Stimulated activated CD4-positive, alpha-beta T cell treated with anti-CD3 and anti-CD28 coated beads, Interleukin-1b, Interleukin-23, amount 100 ng/mL, for 1 hour (primary cell): Measurements from ENCODE around the gene ARHGAP12.
"Not testable (repeated sequence)": the region's sequence is repeated elsewhere in the genome, so short reads cannot be mapped to it uniquely, and the experiment has no call there.

Source experiments
- DNase-seq, 2 donors: peaks; one replicate each; pipeline ENCODE4 v3.0.0-alpha.2; 2020; ENCODE audit warnings: low read depth in 2 of 2

ARHGAP12 gene

DNA sequence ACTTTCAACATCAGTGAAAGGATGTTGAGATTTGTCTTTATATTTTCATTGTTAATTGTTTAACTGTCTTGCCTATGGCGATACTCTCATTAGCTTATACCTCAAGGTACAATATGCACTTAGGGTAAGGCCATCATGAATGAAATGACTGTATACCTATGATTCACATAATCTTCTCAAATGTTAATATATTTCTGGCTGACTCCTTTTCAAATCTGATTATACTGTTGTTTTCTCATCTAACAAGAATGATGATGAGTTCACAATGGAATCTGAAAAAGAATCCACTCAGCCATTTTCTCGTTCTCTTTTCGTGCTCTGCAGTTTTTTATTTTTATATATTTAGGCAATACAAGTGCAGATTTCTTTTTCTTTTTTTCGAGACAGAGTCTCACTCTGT lies 159.1 kb downstream of the ARHGAP12 start:
- DNase-seq = no peak

GRCh38 chr10:31768935-31769334 lies 159.7 kb downstream of the ARHGAP12 start:
- not testable (repeated sequence) for DNase-seq

GRCh38 chr10:31768467-31768866 lies 160.2 kb downstream of the ARHGAP12 start:
- no peak for DNase-seq

- no peak for DNase-seq
Measured at GRCh38 chr10:31765541-31765940, 163.1 kb downstream of the ARHGAP12 start.

- DNase-seq = no peak
Measured at GRCh38 chr10:31762316-31762715, 166.3 kb downstream of the ARHGAP12 start.

GRCh38 chr10:31761156-31761555 lies 167.5 kb downstream of the ARHGAP12 start:
- no peak for DNase-seq

GRCh38 chr10:31760674-31761081 lies 168.0 kb downstream of the ARHGAP12 start:
- no peak for DNase-seq

DNA sequence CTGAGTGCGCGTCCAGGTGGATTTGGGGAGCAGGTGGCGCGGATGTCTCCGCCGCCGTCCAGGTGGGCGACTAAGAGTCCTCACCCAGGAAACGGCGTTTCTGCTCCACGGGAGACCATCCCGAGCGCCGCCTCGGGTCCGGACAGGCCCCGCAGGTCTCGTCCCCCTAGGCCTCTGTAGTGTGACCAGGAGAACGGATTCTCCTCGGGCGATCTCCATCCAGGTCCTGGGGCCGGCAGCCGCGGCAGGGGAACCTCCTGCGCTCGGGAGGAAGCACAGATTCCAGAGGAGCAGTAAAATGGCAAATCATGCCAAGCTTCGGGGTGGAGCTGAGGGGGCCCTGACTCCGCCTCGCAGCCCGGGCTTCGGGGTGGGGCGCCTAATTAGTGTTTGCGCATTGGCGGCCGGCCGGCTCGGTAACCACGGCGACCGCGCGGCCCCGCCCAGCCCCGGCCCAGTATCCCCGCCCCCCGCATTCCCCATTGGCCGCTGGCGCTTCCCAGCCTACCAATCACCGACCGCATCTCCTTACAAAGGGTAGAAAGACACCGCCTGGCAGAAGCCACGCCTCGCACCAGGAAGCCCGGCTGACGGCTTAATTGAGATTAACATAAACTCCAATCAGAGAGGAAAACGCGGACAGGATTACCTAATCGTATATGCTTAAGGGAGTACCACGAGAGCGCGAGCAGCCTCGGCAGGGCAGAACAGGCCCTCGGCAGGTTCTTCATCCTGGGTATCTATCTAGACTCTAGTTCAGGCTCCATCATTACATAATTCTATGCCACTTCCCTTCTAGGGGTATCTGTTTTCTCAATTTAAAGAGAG lies 168.6 kb downstream of the ARHGAP12 start:
- DNase-seq = peak; percentile 86 to 92

DNA sequence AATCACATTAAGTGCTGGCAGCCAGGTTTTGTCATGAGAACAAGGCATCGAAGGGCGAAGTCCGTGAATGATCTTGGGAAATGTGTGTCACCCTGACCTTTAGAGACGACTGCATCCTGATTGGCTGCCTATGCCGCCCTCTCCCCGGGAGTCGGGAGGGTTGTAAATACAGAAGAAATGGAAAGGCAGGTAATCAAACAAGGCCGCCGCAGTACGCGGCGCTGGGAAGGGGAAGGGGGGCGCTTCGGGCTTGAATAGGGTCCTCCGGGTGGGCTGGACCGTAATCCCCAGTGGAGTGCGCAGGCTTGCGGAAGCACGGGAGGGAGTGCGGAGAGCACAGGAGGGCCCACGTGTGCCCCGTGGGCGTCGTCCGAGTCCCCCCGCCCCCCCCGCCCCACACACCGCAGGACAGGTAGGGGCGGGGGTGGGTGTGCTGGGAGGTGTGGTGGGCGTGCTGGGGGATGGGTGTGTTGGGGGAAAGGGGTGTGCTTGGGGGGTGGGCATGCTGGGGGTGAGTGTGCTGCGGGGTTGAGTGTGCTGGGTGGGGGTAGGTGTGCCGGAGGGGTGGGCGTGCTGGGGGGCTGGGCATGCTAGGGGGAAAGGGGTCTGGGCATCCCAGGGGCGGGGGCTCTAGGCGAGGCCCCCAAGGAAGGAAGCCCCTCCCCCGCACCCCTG lies 169.4 kb downstream of the ARHGAP12 start:
- DNase-seq = peak in 1 of 2 donors; percentile 35

DNA sequence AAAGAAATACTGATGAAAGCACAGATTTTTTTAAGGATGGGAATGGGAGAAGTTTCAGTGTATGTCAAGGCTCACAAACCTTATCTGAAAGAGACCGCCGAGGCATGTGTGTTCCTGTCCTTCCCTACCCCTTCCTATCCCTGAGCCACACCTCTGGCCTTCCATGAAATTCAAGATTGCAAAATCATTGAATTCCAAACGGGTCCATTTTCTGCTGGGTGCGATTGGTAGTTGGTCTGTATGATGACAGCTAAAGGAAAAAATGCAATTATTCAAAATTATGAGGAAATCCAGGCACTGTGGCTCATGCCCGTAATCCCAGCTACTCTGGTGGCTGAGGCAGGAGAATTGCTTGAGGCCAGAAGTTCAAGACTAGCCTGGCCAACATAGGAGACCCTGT lies 170.1 kb downstream of the ARHGAP12 start:
- DNase-seq = no peak

GRCh38 chr10:31757831-31758230 lies 170.8 kb downstream of the ARHGAP12 start:
- DNase-seq = no peak

GRCh38 chr10:31757386-31757791 lies 171.2 kb downstream of the ARHGAP12 start:
- DNase-seq = no peak

DNA sequence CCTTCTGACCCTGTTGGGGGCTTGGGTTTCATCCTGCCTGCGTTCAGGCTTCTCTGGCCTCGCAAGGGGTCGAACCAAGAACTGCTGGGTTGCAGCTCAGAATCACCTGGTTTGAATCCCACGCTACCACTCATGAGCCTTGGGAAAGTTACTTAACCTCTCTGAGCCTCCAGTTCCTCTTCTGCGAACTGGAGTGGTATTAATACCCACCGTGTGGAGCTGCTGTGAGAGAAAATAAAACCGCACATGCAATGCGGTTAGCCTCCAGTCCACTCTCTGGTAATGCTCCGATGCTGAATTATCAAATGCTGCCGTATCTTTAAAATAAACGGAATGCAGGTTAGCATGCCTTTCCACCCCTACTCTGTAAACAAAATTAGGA lies 171.9 kb downstream of the ARHGAP12 start:
- no peak for DNase-seq

DNA sequence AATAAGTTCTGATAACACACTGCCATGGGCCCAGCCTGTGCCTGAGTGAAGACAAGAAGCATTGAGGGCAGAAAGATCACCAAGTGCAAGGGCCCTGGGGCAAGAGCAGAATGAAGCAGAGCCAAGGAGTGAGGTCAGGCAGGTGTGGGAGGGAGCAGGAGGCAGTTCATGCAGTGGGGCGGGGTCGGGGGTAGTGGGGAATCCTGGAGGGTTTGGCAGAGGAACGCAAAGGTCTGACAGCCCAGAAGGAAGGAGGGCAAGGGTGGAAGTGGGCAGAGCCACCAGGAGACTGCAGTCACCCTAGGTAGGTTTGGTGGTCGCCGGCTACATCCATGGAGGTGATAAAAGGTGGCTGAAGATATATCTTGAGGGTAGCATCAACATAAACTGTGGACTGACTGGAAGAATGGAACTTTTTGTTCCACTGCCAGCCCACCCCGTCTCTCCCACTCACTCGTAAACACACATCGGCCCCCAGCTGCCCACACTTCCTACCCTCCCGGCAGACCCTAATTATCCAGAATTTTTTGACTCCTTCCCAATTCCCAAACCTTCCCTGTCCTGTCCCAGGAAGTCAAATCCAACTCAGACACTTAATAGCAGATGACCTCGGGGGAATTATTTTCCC lies 172.4 kb downstream of the ARHGAP12 start:
- no peak for DNase-seq
